Panc1 (cell line): ENCODE results near the gene AHR.

Source experiments
- POLR2AphosphoS5 ChIP-seq: IDR thresholded peaks from 2 replicates; pipeline ENCODE4 v1.6.1; 2012; ENCODE audit warnings: mild to moderate bottlenecking, low read depth, low read length, moderate library complexity
- SIN3A ChIP-seq: IDR thresholded peaks from 2 replicates; pipeline ENCODE4 v1.6.1; 2012; ENCODE audit warnings: low read depth, mild to moderate bottlenecking, low read length, moderate library complexity, borderline replicate concordance; ENCODE audit not compliant: insufficient read depth
- TCF7L2 ChIP-seq: IDR thresholded peaks from 2 replicates; pipeline ENCODE4 v1.6.1; 2011; ENCODE audit warnings: mild to moderate bottlenecking, low read depth, low read length, inconsistent platforms
- TF ChIP-seq, protein P1 (sequence below): fragments of 450-650 bp; IDR thresholded peaks from 2 replicates; pipeline ENCODE4 v1.5.1; 2017; ENCODE audit warnings: mild to moderate bottlenecking
- TF ChIP-seq, protein P2 (sequence below), 2 experiments: IDR thresholded peaks; 2 replicates each; pipeline ENCODE4 v1.6.1; 2011 to 2012; ENCODE audit warnings: low read depth in 2 of 2, control low read depth in 1 of 2, low read length in 1 of 2, mild to moderate bottlenecking in 1 of 2, moderate library complexity in 1 of 2; ENCODE audit not compliant: insufficient read depth in 1 of 2

DNA sequence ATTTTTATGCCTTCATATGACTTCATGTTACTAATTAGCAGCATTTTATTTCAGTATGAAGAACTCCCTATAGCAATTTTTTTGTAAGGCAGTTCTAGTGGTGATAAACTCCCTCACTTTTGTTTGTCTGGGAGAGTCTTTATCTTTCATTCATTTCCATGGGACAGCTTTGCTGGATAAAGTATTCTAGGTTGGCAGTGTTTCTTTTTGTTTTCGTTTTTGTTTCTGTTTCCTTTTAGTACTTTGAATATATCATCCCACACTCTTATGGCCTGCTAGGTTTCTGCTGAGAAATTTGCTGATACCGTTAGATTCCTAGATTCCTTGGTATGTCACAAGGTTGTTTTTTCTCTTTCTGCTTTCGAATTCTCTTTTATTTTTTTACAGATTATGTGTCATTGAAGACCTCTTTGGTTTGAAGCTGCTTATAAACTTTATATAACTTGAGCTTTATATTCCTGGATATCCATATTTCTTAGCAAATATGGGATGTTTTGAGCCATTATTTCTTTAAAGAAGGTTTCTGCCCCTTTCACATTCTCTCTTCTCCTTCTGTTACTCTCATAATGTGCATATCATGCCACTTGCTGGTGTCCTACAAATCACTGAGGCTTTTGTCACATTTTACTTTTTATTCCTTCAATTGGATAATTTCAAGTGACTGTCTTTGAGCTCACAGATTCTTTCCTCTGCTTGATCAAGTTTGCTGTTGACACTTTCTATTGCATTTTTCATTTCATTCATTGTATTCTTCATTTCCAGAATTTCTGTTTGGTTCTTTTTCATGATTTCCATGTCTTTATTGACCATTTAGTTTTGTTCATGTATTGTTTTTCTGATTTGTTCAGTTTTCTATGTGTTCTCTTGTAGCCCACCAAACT, 28.9 kb upstream of the AHR start:
- TF ChIP-seq, protein P1, sequence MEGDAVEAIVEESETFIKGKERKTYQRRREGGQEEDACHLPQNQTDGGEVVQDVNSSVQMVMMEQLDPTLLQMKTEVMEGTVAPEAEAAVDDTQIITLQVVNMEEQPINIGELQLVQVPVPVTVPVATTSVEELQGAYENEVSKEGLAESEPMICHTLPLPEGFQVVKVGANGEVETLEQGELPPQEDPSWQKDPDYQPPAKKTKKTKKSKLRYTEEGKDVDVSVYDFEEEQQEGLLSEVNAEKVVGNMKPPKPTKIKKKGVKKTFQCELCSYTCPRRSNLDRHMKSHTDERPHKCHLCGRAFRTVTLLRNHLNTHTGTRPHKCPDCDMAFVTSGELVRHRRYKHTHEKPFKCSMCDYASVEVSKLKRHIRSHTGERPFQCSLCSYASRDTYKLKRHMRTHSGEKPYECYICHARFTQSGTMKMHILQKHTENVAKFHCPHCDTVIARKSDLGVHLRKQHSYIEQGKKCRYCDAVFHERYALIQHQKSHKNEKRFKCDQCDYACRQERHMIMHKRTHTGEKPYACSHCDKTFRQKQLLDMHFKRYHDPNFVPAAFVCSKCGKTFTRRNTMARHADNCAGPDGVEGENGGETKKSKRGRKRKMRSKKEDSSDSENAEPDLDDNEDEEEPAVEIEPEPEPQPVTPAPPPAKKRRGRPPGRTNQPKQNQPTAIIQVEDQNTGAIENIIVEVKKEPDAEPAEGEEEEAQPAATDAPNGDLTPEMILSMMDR, result no peak
- TF ChIP-seq, protein P2, sequence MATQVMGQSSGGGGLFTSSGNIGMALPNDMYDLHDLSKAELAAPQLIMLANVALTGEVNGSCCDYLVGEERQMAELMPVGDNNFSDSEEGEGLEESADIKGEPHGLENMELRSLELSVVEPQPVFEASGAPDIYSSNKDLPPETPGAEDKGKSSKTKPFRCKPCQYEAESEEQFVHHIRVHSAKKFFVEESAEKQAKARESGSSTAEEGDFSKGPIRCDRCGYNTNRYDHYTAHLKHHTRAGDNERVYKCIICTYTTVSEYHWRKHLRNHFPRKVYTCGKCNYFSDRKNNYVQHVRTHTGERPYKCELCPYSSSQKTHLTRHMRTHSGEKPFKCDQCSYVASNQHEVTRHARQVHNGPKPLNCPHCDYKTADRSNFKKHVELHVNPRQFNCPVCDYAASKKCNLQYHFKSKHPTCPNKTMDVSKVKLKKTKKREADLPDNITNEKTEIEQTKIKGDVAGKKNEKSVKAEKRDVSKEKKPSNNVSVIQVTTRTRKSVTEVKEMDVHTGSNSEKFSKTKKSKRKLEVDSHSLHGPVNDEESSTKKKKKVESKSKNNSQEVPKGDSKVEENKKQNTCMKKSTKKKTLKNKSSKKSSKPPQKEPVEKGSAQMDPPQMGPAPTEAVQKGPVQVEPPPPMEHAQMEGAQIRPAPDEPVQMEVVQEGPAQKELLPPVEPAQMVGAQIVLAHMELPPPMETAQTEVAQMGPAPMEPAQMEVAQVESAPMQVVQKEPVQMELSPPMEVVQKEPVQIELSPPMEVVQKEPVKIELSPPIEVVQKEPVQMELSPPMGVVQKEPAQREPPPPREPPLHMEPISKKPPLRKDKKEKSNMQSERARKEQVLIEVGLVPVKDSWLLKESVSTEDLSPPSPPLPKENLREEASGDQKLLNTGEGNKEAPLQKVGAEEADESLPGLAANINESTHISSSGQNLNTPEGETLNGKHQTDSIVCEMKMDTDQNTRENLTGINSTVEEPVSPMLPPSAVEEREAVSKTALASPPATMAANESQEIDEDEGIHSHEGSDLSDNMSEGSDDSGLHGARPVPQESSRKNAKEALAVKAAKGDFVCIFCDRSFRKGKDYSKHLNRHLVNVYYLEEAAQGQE (IDR thresholded peaks at IDR 0.05; ENCODE audit: insufficient read depth in 1 of 2, low read depth in 2 of 2, low read length in 1 of 2), result no peak
- no peak for TF ChIP-seq POLR2AphosphoS5
- no peak for TF ChIP-seq SIN3A
- no peak for TF ChIP-seq TCF7L2
